ENCODE measurements around the gene DPP10.
"Not testable (repeated sequence)": the region's sequence is repeated elsewhere in the genome, so short reads cannot be mapped to it uniquely, and the experiment has no call there.

DPP10 gene

GRCh38 chr2:115034801-115035200 is 592.4 kb downstream of the DPP10 start:
- DNase-seq = no peak

- DNase-seq = no peak
These were observed 594.4 kb downstream of the DPP10 start for GRCh38 chr2:115036818-115037217.

GRCh38 chr2:115057473-115057872 is 615.0 kb downstream of the DPP10 start:
- DNase-seq = no peak

- DNase-seq = no peak
These were observed 627.6 kb downstream of the DPP10 start for GRCh38 chr2:115070002-115070401.

GRCh38 chr2:115071534-115071933 is 629.1 kb downstream of the DPP10 start:
- DNase-seq = no peak

- no peak for DNase-seq
These were observed 633.4 kb downstream of the DPP10 start for GRCh38 chr2:115075800-115076199.

- no peak for DNase-seq
These were observed 635.2 kb downstream of the DPP10 start for GRCh38 chr2:115077626-115078025.

- DNase-seq = peak; percentile 24
These were observed 640.8 kb downstream of the DPP10 start for GRCh38 chr2:115083225-115083624.

GRCh38 chr2:115083711-115084110 is 641.3 kb downstream of the DPP10 start:
- DNase-seq = no peak

GRCh38 chr2:115084446-115084845 is 642.0 kb downstream of the DPP10 start:
- no peak for DNase-seq

GRCh38 chr2:115086051-115086620 is 643.7 kb downstream of the DPP10 start:
- DNase-seq = not testable (repeated sequence)

GRCh38 chr2:115094441-115094840 is 652.0 kb downstream of the DPP10 start:
- no peak for DNase-seq

- no peak for DNase-seq
These were observed 663.5 kb downstream of the DPP10 start for GRCh38 chr2:115105966-115106365.

- no peak for DNase-seq
These were observed 672.7 kb downstream of the DPP10 start for GRCh38 chr2:115115135-115115534.

GRCh38 chr2:115118306-115118705 is 675.9 kb downstream of the DPP10 start:
- no peak for DNase-seq

GRCh38 chr2:115119086-115119485 is 676.6 kb downstream of the DPP10 start:
- no peak for DNase-seq

GRCh38 chr2:115122701-115123100 is 680.3 kb downstream of the DPP10 start:
- no peak for DNase-seq

- DNase-seq = no peak
These were observed 682.4 kb downstream of the DPP10 start for GRCh38 chr2:115124817-115125216.

GRCh38 chr2:115129536-115129935 is 687.1 kb downstream of the DPP10 start:
- no peak for DNase-seq

GRCh38 chr2:115160531-115161080 is 718.2 kb downstream of the DPP10 start:
- DNase-seq = peak; percentile 15

- peak; percentile 62 for DNase-seq
These were observed 718.8 kb downstream of the DPP10 start for GRCh38 chr2:115161081-115161770.

- peak; percentile 54 for DNase-seq
These were observed 719.5 kb downstream of the DPP10 start for GRCh38 chr2:115161771-115162493.

- DNase-seq = no peak
These were observed 720.3 kb downstream of the DPP10 start for GRCh38 chr2:115162494-115163293.

All from DMS153 (cell line).